GM18873 (cell line): Measurements from ENCODE around the gene UBR3.
"Not testable (repeated sequence)": the region's sequence is repeated elsewhere in the genome, so short reads cannot be mapped to it uniquely, and the experiment has no call there.

Experiments
- ATAC-seq: cut with Tn5 transposase; IDR thresholded peaks from one replicate; pipeline ENCODE4 v1.9.1; 2021; ENCODE audit warnings: mild to moderate bottlenecking, moderate library complexity, moderate number of reproducible peaks; ENCODE audit not compliant: unreplicated experiment, low FRiP score

The UBR3 gene

GRCh38 chr2:169866230-169866629 is 39.0 kb downstream of the UBR3 start:
- ATAC-seq: not testable (repeated sequence)

DNA sequence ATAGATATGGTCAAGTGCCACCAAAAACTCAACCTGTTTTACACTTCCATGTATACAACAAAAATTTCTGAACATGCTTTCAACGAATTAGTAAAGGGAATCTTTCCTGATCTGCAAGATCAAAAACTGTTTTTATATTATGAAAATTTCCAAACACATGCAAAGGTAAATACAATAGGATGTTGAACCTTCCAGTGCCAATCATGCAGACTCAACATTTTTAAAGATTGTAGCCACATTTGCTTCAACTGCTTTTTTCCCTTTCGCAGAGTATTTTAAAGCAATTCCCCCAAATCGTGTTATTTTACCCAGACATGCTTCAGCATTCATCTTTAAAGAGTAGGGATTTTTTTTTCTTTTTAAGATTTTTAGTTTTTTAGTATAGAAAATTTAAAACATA is 40.3 kb downstream of the UBR3 start:
- ATAC-seq: no peak

DNA sequence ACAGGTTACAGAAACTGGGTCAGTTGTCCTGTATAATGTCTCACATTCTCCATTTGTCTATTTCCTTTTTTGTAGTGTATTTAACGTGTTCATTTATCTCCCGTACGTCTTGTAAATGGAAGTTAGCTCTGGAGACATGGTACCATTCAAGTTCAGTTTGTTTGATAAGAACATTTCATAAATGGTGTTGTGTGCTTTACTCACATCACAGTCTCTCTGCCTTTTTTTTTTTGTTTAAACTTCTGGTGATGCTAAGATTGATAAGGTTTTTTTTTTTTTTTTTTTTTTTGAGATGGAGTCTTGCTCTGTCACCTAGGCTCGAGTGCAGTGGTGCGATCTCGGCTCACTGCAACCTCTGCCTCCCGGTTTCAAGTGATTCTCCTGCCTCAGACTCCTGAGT is 41.7 kb downstream of the UBR3 start:
- no peak for ATAC-seq

- not testable (repeated sequence) for ATAC-seq
Measured at GRCh38 chr2:169871369-169871768, 44.1 kb downstream of the UBR3 start.

- no peak for ATAC-seq
Measured at GRCh38 chr2:169871994-169872393, 44.7 kb downstream of the UBR3 start.

GRCh38 chr2:169877398-169877797 is 50.1 kb downstream of the UBR3 start:
- ATAC-seq: no peak

DNA sequence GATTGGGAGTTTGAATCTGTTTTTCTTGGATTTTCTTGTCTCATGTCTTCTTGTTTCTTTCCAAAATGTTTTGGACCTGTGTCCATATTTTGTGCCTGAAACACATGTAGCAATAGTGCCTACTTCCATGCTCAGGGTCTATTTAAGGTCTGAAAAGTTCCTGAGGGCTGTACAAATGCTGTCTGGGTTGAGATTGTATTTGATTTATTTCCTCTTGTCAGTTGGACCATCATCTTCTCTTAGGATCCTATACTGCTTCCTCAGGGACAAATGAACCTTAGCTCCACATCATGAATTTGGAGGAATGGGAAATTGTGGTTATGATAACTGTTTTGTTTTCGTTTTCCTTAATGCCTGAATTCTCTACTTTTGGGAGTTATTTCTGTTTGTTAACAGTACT is 59.9 kb downstream of the UBR3 start:
- ATAC-seq: no peak

- no peak for ATAC-seq
Measured at GRCh38 chr2:169891593-169892298, 64.5 kb downstream of the UBR3 start.

DNA sequence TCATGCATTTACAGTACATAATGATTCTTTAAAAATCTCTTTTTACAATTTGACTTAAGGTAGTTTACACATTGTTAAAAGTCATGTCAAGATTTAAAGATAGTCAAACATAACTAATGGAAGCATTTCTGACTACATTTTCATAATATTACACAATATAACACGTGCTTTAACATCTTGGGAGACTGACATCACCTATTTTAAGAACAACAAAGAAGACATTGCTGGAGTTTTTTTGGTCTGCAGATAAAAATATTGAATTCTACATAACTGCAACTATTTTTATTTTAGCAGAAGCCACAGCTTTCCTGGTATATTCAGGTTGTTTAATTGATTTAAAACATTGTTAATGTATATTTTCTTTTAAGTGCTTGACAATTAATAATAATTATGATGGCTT is 65.7 kb downstream of the UBR3 start:
- ATAC-seq: no peak

- ATAC-seq: no peak
Measured at GRCh38 chr2:169895294-169895985, 68.2 kb downstream of the UBR3 start.

GRCh38 chr2:169897834-169898233 is 70.6 kb downstream of the UBR3 start:
- ATAC-seq: no peak

GRCh38 chr2:169900103-169900502 is 72.8 kb downstream of the UBR3 start:
- not testable (repeated sequence) for ATAC-seq

GRCh38 chr2:169900686-169901085 is 73.4 kb downstream of the UBR3 start:
- ATAC-seq: no peak

DNA sequence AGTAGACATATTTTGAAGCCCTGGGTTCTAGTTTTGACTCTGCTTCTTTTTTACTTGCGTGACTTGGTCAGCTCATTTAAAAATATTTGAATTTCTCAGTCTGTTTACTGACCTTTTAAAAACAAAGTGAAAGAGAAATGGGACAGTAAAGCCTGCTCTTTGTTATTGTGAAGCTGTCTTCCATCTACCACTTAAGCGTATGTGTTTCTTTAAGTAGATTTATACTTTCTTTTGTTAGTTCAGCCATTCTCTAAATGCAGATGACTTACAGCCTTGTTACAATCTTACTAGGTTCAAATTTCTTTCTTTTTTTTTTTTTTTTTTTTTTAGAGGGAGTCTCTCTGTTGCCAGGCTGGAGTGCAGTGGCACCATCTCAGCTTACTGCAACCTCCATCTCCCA is 79.5 kb downstream of the UBR3 start:
- ATAC-seq: no peak

- no peak for ATAC-seq
Measured at GRCh38 chr2:169909376-169909775, 82.1 kb downstream of the UBR3 start.

DNA sequence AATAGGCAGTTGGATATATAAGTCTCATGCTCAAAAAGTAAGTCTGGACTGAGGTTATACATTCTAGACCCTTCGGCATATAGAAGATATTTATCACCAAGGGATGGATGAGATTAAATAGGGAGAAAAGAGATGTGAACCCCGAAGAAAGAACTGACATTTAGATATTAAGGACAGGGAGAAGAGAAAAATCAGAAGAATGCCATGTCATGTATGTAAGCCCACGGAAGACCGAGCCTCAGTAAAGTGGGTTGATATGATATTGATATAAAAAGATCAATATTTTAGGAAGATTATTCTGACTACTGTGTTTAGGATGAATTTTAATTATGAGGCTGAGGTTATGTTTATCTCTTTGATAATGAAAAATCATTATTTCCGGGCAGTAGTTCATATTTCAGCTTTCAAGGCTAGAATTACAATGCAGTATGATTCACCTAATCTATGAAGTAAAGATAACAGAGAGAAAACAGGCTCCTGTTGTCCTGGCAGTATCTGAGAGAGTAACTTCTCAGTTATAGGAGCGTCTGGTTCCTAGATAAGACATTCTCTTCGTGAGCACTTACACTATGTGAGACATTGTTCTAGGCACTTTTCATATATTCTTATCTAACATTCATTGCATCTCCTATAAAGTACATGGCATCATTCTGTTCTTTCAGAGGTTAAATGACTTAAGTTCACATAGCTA is 83.0 kb downstream of the UBR3 start:
- ATAC-seq: no peak

GRCh38 chr2:169911119-169911518 is 83.9 kb downstream of the UBR3 start:
- no peak for ATAC-seq

- no peak for ATAC-seq
Measured at GRCh38 chr2:169916623-169917022, 89.4 kb downstream of the UBR3 start.

- ATAC-seq: no peak
Measured at GRCh38 chr2:169923977-169924376, 96.7 kb downstream of the UBR3 start.

GRCh38 chr2:169925968-169926367 is 98.7 kb downstream of the UBR3 start:
- no peak for ATAC-seq

DNA sequence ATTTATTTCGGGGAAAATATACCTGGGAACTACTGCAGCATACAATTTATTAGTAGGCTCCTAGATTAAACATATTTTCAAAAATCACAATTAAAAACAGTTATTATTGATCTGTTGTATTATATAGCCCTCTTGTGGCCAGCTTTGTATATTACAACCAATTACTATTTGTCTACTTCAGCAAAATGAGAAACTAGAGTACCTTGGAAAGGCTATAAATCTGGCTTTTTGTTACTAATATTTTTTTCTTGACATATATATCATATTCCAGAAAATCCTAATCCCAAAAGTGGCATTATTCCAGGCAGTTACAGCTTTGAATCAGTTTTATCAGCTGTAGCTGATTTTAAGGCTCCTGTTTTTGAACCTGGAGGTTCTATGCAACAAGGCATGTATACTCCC is 101.2 kb downstream of the UBR3 start:
- no peak for ATAC-seq
